A549 (cell line): Measurements from ENCODE around the gene CD79B.

Experiments used
- CBX2 ChIP-seq: fragments of 200-600 bp; sonication (generic); IDR thresholded peaks from 2 replicates; pipeline ENCODE4 v1.6.1; 2016; ENCODE audit warnings: low read depth, mild to moderate bottlenecking, borderline replicate concordance
- CEBPB ChIP-seq, 2 experiments: fragments of >200 bp in 1 of 2; sonication (Bioruptor Twin) in 1 of 2; formaldehyde crosslinking in 1 of 2; IDR thresholded peaks; 2 replicates each; pipeline ENCODE4 v1.6.1; 2012 to 2016
- CHD2 ChIP-seq: fragments of 150-350 bp; IDR thresholded peaks from 2 replicates; pipeline ENCODE4 v1.6.1; 2014; ENCODE audit warnings: low read length; ENCODE audit not compliant: partially characterized antibody
- EHMT2 ChIP-seq: fragments of 200-600 bp; sonication (generic); IDR thresholded peaks from 2 replicates; pipeline ENCODE4 v1.6.1; 2016; ENCODE audit warnings: antibody characterized with exemption, low read depth, mild to moderate bottlenecking, moderate library complexity
- ELK1 ChIP-seq: fragments of 150-350 bp; IDR thresholded peaks from 2 replicates; pipeline ENCODE4 v1.6.1; 2014; ENCODE audit warnings: low read depth, mild to moderate bottlenecking, low read length
- EP300 ChIP-seq, 2 experiments: fragments of >200 bp; sonication (Bioruptor Twin); formaldehyde crosslinking; IDR thresholded peaks; 2 replicates in 1 of 2; 3 replicates in 1 of 2; pipeline ENCODE4 v1.6.1; 2016 to 2017
- HDAC2 ChIP-seq: fragments of 200-600 bp; sonication (generic); IDR thresholded peaks from 2 replicates; pipeline ENCODE4 v1.6.1; 2016
- HEYL ChIP-seq: fragments of 250-450 bp; sonication (Bioruptor Pico); IDR thresholded peaks from 2 replicates; pipeline ENCODE4 v1.8.0; 2021; ENCODE audit warnings: mild to moderate bottlenecking, moderate library complexity
- JUNB ChIP-seq: fragments of >200 bp; sonication (Bioruptor Twin); formaldehyde crosslinking; IDR thresholded peaks from 2 replicates; pipeline ENCODE4 v1.6.1; 2016
- KDM1A ChIP-seq: fragments of 200-600 bp; sonication (generic); IDR thresholded peaks from 2 replicates; pipeline ENCODE4 v1.6.1; 2016; ENCODE audit warnings: low read depth, mild to moderate bottlenecking
- MAZ ChIP-seq: fragments of 150-350 bp; IDR thresholded peaks from 2 replicates; pipeline ENCODE4 v1.6.1; 2014; ENCODE audit warnings: antibody characterized with exemption, low read depth, low read length, borderline replicate concordance
- POLR2A ChIP-seq: IDR thresholded peaks from 2 replicates; pipeline ENCODE4 v1.6.1; 2012; ENCODE audit warnings: mild to moderate bottlenecking, low read length
- RCOR1 ChIP-seq: fragments of 150-350 bp; IDR thresholded peaks from 2 replicates; pipeline ENCODE4 v1.6.1; 2014; ENCODE audit warnings: antibody characterized with exemption, low read length, low read depth
- TF ChIP-seq, protein P1 (sequence below): fragments of >200 bp; sonication (Bioruptor Twin); formaldehyde crosslinking; IDR thresholded peaks from 3 replicates; pipeline ENCODE4 v1.5.1; 2016

GRCh38 chr17:63937920-63938319 is 5.8 kb upstream of the CD79B start:
- TF ChIP-seq, protein P1, sequence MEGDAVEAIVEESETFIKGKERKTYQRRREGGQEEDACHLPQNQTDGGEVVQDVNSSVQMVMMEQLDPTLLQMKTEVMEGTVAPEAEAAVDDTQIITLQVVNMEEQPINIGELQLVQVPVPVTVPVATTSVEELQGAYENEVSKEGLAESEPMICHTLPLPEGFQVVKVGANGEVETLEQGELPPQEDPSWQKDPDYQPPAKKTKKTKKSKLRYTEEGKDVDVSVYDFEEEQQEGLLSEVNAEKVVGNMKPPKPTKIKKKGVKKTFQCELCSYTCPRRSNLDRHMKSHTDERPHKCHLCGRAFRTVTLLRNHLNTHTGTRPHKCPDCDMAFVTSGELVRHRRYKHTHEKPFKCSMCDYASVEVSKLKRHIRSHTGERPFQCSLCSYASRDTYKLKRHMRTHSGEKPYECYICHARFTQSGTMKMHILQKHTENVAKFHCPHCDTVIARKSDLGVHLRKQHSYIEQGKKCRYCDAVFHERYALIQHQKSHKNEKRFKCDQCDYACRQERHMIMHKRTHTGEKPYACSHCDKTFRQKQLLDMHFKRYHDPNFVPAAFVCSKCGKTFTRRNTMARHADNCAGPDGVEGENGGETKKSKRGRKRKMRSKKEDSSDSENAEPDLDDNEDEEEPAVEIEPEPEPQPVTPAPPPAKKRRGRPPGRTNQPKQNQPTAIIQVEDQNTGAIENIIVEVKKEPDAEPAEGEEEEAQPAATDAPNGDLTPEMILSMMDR, result no peak
- no peak for TF ChIP-seq HEYL (CRISPR knock-in tag)
- TF ChIP-seq CHD2, result no peak
- no peak for TF ChIP-seq KDM1A
- no peak for TF ChIP-seq CBX2
- TF ChIP-seq RCOR1, result no peak
- TF ChIP-seq POLR2A, result no peak
- no peak for TF ChIP-seq CEBPB (IDR thresholded peaks at IDR 0.05)
- TF ChIP-seq EP300 (IDR thresholded peaks at IDR 0.05), result no peak
- no peak for TF ChIP-seq HDAC2
- no peak for TF ChIP-seq ELK1
- no peak for TF ChIP-seq MAZ
- TF ChIP-seq JUNB, result no peak
- no peak for TF ChIP-seq EHMT2
